ENCODE measurements around the gene CYP4F2.
"Not testable (repeated sequence)": the region's sequence is repeated elsewhere in the genome, so short reads cannot be mapped to it uniquely, and the experiment has no call there.

DNA sequence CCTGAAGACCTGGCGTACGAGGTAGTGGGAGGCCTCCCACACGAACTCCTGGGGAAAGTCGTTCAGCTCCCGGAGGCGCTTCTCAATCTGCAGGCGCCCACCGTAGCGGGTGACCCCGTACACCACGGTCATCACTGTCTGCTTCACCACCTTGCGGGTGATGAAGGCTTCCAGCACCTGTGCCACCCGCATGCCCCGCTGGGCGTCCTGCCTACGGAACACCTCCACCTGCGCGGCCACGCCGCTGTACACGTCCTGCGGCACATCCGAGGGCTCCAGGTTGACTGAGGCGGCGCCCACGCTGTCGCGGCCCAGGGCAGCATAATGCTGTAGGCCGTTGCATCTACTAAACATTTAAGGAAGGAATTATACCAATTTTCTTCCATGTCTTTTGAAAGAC is 5.0 kb upstream of the CYP4F2 start:
- TF ChIP-seq, protein P1, sequence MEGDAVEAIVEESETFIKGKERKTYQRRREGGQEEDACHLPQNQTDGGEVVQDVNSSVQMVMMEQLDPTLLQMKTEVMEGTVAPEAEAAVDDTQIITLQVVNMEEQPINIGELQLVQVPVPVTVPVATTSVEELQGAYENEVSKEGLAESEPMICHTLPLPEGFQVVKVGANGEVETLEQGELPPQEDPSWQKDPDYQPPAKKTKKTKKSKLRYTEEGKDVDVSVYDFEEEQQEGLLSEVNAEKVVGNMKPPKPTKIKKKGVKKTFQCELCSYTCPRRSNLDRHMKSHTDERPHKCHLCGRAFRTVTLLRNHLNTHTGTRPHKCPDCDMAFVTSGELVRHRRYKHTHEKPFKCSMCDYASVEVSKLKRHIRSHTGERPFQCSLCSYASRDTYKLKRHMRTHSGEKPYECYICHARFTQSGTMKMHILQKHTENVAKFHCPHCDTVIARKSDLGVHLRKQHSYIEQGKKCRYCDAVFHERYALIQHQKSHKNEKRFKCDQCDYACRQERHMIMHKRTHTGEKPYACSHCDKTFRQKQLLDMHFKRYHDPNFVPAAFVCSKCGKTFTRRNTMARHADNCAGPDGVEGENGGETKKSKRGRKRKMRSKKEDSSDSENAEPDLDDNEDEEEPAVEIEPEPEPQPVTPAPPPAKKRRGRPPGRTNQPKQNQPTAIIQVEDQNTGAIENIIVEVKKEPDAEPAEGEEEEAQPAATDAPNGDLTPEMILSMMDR (IDR thresholded peaks at IDR 0.05 in 8 of 11, conservative IDR thresholded peaks at IDR 0.05 in 3 of 11), result not testable (repeated sequence)
- TF ChIP-seq POLR2A (IDR thresholded peaks at IDR 0.05), result not testable (repeated sequence)
